ENCODE results near the gene DHDDS. TPM values are rescaled to one million over a fixed set of nuclear protein-coding genes. Genes with fewer than 3 reads are reported as not detected.
A peak's percentile ranks its signal among the peaks of the same experiment; 100 is the strongest.
"Not testable (repeated sequence)": the region's sequence is repeated elsewhere in the genome, so short reads cannot be mapped to it uniquely, and the experiment has no call there.

The DHDDS gene
- total RNA-seq, 1 donor = 27.2 TPM

GRCh38 chr1:26472901-26473845 lies 41.1 kb downstream of the DHDDS start:
- DNase-seq (ENCODE audit: low read depth in 2 of 3, low spot score in 2 of 3) = peak; percentile 92 to 95 (median 94)

DNA sequence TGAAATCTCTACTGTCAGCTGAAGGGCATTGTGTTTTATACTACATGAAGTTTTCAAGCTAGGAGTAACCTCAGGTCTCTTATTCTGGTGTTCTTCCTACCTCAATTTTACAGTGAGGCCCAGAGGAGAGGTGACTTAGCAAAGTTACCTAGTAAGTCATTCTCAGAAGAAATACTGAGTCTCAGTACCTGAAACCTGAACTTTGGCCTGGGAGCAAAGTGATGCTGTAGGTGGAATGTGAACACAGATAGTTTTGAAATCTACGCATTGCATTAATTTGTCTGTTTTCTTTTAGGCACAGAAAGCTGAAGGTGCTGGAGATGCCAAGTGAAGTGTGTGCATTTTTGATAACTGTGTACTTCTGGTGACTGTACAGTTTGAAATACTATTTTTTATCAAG lies 42.7 kb downstream of the DHDDS start:
- no peak for DNase-seq (ENCODE audit: low read depth in 2 of 3, low spot score in 2 of 3)

DNA sequence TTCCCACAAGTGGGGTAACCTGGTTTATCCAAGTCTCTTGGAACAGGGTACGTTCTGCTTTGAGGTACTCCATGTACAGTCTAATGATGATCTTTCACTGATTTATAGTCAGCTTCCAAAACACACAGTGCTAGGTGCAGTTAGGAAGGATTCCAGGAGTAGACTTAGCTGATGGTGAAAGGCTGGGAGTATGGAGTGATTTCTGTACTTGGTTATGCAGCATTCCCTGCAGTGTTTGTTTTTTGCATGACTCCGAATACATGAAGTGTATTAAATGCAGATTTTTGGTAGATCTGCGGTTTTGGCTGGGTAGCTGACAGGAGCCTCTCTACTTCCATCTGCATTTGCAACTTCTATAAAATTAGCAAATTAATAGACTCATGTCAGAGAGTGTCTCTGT lies 43.9 kb downstream of the DHDDS start:
- DNase-seq (ENCODE audit: low read depth in 2 of 3, low spot score in 2 of 3) = no peak

GRCh38 chr1:26476958-26477357 lies 44.8 kb downstream of the DHDDS start:
- no peak for DNase-seq (ENCODE audit: low read depth in 2 of 3, low spot score in 2 of 3)

DNA sequence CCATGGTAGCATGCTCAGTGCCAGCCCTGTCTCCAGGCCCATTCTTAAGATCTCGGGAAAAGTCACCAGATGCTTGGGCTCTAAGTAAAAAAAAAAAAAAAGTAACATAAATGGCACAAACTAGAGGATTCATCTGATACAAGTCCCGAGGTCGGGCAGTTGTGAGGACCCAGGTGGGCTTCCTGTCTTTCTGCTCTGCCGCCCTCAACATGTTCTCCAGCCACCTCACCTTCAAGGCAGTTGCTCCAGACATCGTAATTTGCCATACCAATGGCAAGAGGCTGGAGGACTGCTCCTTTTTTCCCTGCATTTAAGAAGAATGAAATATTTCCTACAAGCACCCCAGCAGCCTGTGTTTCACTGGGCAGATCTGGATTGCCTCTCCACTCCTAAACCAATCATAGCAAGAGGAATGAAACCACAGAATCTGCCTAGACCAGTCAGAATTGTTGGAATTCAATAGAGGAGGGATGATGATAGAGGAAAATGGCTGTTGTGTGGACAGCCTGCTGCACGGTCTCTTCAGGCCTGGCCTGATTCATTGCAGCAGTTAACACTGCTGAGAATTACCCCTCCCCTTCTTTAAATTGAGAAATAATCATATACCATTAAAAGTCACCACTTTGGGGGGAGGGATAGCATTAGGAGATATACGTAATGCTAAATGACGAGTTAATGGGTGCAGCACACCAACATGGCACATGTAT lies 45.5 kb downstream of the DHDDS start:
- DNase-seq (ENCODE audit: low read depth in 2 of 3, low spot score in 2 of 3) = no peak

DNA sequence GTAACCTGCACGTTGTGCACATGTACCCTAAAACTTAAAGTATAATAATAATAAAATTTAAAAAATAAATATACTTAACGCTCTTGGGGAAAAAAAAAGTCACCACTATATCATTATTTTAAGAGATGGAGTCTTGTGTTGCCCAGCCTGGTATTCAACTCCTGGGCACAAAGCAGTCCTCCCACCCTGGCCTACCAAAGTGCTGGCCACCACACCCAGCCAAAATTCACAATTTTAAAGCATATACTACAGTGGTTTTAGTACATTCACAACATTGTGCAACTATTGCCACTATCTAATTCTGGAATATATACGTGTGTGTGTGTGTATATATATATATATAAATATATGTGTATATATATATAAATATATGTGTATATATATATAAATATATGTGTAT lies 46.0 kb downstream of the DHDDS start:
- no peak for DNase-seq (ENCODE audit: low read depth in 2 of 3, low spot score in 2 of 3)

GRCh38 chr1:26478988-26479387 lies 46.9 kb downstream of the DHDDS start:
- no peak for DNase-seq (ENCODE audit: low read depth in 2 of 3, low spot score in 2 of 3)

GRCh38 chr1:26482921-26483320 lies 50.8 kb downstream of the DHDDS start:
- no peak for DNase-seq (ENCODE audit: low read depth in 2 of 3, low spot score in 2 of 3)

GRCh38 chr1:26483980-26484379 lies 51.9 kb downstream of the DHDDS start:
- no peak for DNase-seq (ENCODE audit: low read depth in 2 of 3, low spot score in 2 of 3)

- DNase-seq (ENCODE audit: low read depth in 2 of 3, low spot score in 2 of 3) = no peak
Observed at GRCh38 chr1:26490155-26490554, 58.0 kb downstream of the DHDDS start.

- no peak for DNase-seq (ENCODE audit: low read depth in 2 of 3, low spot score in 2 of 3)
Observed at GRCh38 chr1:26493267-26493666, 61.1 kb downstream of the DHDDS start.

DNA sequence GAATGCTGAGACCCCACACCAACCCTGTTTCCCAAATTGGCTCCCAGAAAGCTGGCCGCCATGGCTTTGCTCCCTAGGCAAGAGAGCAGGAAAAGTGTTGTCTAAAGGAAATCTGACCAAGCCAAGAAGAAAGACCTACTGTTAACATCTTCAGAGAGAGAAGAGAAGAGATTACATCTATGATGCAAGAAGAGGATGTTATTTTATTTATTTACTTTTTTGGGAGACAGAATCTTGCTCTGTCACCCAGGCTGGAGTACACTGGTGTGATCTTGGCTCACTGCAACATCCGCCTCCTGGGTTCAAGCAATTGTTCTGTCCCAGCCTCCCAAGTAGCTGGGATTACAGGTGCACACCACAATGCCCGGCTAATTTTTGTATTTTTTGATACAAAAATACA lies 61.8 kb downstream of the DHDDS start:
- DNase-seq (ENCODE audit: low read depth in 2 of 3, low spot score in 2 of 3) = no peak

DNA sequence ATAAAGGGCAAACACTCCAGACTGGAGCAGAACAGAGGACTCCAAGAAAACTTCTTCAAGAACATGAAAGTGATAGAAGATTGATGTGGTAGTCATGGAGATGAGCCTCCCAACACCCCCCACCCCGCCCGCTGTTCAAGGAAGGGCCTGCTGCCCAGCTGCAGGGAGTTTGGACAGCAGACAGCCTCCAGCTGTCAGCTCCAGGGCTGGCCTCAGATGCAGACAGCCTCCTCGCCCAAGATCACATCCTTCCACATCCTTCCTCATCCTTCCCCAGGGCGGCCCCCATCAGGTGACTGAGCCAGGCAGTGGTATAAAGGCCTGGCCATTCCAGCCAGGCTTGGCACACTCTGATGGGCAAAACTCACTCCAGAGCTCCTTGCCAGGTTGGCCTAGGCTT lies 64.7 kb downstream of the DHDDS start:
- DNase-seq (ENCODE audit: low read depth in 2 of 3, low spot score in 2 of 3) = no peak

DNA sequence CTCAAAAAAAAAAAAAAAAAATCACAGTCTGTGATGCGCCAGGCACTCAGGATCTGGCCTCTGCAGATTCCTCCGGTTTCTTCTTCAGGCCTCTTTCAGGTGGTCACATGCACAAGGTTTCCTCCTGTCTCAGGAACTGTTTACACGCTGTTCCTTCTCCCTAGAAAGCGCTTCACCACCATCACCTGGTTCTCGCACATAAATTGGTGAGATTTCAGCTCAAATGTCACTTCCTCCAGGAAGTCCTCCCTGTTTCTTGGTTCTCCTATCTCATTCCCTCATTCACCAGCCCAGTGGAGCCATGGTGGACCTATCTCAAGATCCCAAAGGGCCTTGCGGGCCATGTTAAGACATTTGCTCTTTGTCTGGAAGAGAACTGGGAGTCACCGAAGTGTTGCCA lies 66.8 kb downstream of the DHDDS start:
- no peak for DNase-seq (ENCODE audit: low read depth in 2 of 3, low spot score in 2 of 3)

DNA sequence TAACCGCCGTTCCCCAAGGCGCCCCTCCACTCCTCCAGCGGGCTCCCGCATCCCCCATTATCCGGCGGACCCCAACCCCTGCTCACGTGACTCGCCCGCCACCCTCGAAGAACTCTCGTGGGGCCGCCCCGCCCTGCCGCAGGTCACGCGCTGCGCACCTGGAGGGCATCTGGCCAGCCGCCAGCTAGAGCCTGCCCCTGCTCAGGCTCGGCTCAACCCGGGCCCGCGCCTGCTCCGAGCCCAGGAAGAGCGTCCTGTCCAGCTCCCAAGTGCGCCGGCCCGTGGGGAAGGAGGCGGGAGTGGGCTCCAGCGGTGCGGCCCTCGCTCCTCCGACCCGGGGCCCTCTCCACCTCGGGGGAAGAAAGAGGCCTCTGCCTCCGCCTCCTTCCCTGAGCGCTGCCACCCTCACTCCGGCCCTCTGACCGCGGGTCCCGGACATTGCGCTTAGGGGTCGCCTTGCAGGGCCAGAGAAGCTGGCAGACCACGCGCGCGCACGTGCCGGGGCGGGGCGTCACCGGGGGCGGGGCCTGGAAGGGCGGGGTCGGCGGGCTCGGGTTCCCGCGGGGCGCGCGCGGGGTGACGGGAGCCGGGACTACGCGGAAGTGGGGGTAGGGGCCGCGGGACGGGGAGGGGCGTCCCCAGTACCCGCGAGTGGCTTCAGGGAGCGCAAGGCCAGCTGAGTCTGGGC lies 68.5 kb downstream of the DHDDS start:
- DNase-seq (ENCODE audit: low read depth in 2 of 3, low spot score in 2 of 3) = peak; percentile 73 to 88 (median 85)

DNA sequence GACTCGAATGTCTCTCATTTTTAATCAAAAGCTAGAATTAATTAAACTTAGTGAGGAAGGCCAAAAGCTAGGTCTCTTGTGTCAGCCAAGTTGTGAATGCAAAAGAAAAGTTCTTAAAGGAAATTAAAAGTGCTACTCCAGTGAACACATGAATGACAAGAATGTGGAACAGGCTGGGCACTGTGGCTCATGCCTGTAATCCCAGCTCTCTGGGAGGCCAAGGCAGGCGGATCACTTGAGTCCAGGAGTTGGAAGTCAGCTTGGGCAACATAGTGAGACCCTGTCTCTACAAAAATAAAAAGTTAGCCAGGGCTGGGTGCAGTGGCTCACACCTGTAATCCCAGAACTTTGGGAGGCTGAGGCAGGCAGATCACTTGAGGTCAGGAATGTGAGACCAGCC lies 78.6 kb downstream of the DHDDS start:
- not testable (repeated sequence) for DNase-seq (ENCODE audit: low read depth in 2 of 3, low spot score in 2 of 3)

DNA sequence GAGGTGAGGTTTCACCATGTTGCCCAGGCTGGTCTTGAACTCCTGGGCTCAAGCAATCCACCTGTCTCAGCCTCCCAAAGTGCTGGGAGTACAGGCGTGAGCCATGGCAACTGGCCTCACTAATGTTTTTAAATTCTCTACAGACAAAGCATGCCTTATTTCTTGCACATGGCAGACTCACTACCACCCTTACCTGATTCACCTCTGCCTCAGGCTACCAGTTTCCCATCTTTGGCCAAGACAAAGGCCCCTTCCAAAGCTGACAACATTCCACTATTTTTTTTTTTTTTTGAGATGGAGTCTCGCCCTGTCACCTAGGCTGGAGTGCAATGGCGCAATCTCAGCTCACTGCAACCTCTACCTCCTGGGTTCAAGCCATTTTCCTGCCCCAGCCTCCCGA lies 83.7 kb downstream of the DHDDS start:
- DNase-seq (ENCODE audit: low read depth in 2 of 3, low spot score in 2 of 3) = not testable (repeated sequence)

GRCh38 chr1:26516987-26517765 lies 85.1 kb downstream of the DHDDS start:
- no peak for DNase-seq (ENCODE audit: low read depth in 2 of 3, low spot score in 2 of 3)

GRCh38 chr1:26517766-26518049 lies 85.6 kb downstream of the DHDDS start:
- no peak for DNase-seq (ENCODE audit: low read depth in 2 of 3, low spot score in 2 of 3)

DNA sequence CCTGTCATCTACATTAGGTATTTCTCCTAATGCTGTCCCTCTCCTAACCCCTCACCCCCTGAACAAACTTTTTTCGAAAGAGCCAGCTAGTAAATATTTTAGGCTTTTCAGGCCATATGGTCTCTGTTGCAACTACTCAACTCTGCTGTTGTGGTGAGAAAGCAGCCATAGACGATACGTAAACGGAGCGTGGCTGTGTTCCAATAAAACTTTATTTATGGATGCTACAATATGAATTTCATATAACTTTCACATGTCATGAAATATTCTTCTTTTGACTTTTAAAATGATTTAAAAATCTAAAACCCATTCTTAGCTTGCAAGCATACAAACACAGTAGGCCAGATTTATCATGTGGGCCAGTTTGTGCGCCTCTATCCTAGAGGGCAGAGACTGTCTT lies 86.2 kb downstream of the DHDDS start:
- no peak for DNase-seq (ENCODE audit: low read depth in 2 of 3, low spot score in 2 of 3)

DNA sequence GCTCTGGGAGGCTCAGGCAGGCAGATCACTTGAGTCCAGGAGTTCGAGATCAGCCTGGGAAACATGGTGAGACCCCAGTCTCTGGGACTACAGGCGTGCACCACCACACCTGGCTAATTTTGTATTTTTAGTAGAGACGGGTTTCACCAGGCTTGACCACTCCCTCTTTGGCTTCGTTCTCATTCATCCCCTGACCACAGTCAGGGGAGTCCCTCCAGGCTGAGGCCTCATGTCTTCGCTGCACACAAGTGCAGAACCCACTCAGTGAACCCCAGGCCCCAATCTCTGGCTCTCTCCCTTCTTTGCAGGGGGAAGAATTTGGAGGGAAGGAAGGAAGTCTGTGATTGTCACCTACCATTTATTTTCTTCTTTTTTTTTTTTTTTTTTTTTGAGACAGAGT lies 88.2 kb downstream of the DHDDS start:
- DNase-seq (ENCODE audit: low read depth in 2 of 3, low spot score in 2 of 3) = no peak
